ENCODE data around the gene ZBTB7A. TPM values are rescaled to one million over a fixed set of nuclear protein-coding genes. Genes with fewer than 3 reads are reported as not detected.

Gene ZBTB7A
- total RNA-seq, 1 donor from 2014 or later, result 14.5 TPM

DNA sequence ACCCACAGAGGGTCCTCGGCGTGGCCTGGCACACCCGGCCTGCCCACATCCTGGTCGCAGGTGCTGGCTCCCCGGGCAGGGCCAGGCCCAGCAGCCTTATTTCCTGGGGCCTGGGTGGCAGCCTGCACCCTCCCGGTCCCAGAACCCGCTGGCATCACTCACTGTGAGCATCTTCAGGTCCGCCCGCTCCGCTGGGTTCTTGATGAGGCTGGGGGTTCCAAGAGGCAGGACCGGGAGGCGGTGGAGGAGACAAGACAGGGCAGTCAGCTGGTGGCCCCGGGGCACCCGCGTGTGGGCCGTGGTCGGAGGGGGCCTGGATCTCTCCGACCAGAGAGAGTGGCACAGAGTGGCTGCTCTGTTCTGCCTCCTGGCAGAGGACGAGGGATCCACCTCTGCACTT, 27.6 kb upstream of the ZBTB7A start:
- TF ChIP-seq, protein P1, sequence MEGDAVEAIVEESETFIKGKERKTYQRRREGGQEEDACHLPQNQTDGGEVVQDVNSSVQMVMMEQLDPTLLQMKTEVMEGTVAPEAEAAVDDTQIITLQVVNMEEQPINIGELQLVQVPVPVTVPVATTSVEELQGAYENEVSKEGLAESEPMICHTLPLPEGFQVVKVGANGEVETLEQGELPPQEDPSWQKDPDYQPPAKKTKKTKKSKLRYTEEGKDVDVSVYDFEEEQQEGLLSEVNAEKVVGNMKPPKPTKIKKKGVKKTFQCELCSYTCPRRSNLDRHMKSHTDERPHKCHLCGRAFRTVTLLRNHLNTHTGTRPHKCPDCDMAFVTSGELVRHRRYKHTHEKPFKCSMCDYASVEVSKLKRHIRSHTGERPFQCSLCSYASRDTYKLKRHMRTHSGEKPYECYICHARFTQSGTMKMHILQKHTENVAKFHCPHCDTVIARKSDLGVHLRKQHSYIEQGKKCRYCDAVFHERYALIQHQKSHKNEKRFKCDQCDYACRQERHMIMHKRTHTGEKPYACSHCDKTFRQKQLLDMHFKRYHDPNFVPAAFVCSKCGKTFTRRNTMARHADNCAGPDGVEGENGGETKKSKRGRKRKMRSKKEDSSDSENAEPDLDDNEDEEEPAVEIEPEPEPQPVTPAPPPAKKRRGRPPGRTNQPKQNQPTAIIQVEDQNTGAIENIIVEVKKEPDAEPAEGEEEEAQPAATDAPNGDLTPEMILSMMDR (IDR thresholded peaks at IDR 0.05; ENCODE audit: unreplicated experiment), result no peak
- H3K27me3 Mint-ChIP-seq (ENCODE audit: unreplicated experiment), result peaks cover 3% of the 10 kb centered on the region
- no peak overlapping the region for H3K4me3 Mint-ChIP-seq (ENCODE audit: unreplicated experiment)

GRCh38 chr19:4093643-4094175, 27.0 kb upstream of the ZBTB7A start:
- no peaks in the 10 kb centered on the region for H3K4me1 Mint-ChIP-seq (ENCODE audit: unreplicated experiment)
- TF ChIP-seq, protein P1 (IDR thresholded peaks at IDR 0.05; ENCODE audit: unreplicated experiment), result no peak
- no peaks in the 10 kb centered on the region for H3K36me3 Mint-ChIP-seq (ENCODE audit: low read depth, unreplicated experiment)
- no peak for DNase-seq (ENCODE audit: low spot score)
- peak overlapping the region; percentile 37 for H3K4me3 Mint-ChIP-seq (ENCODE audit: unreplicated experiment)
- H3K27me3 Mint-ChIP-seq (ENCODE audit: unreplicated experiment), result peaks cover 3% of the 10 kb centered on the region
- H3K9me3 Mint-ChIP-seq (ENCODE audit: unreplicated experiment), result no peaks in the 10 kb centered on the region
- H3K27ac Mint-ChIP-seq (ENCODE audit: unreplicated experiment), result no peak overlapping the region

More for the DNA sequence above, 27.6 kb upstream of the ZBTB7A start:
- H3K4me1 Mint-ChIP-seq (ENCODE audit: unreplicated experiment), result no peaks in the 10 kb centered on the region
- no peak for DNase-seq (ENCODE audit: low spot score)
- no peak overlapping the region for H3K27ac Mint-ChIP-seq (ENCODE audit: unreplicated experiment)
- H3K36me3 Mint-ChIP-seq (ENCODE audit: low read depth, unreplicated experiment), result no peaks in the 10 kb centered on the region
- H3K9me3 Mint-ChIP-seq (ENCODE audit: unreplicated experiment), result no peaks in the 10 kb centered on the region

GRCh38 chr19:4090356-4091220, 23.9 kb upstream of the ZBTB7A start:
- Mint-ChIP-seq H3K4me1 (ENCODE audit: unreplicated experiment) (no peaks in the 10 kb centered on the region), H3K4me3 (ENCODE audit: unreplicated experiment) (no peak overlapping the region), H3K36me3 (ENCODE audit: low read depth, unreplicated experiment) (no peaks in the 10 kb centered on the region), H3K27me3 (ENCODE audit: unreplicated experiment) (peaks cover 6% of the 10 kb centered on the region), H3K9me3 (ENCODE audit: unreplicated experiment) (no peaks in the 10 kb centered on the region), H3K27ac (ENCODE audit: unreplicated experiment) (no peak overlapping the region)
- no peak for DNase-seq (ENCODE audit: low spot score)
- TF ChIP-seq, protein P1 (IDR thresholded peaks at IDR 0.05; ENCODE audit: unreplicated experiment), result no peak

GRCh38 chr19:4089946-4090345, 23.2 kb upstream of the ZBTB7A start:
- DNase-seq (ENCODE audit: low spot score), result no peak
- H3K4me1 Mint-ChIP-seq (ENCODE audit: unreplicated experiment), result no peaks in the 10 kb centered on the region
- no peaks in the 10 kb centered on the region for H3K36me3 Mint-ChIP-seq (ENCODE audit: low read depth, unreplicated experiment)
- no peak overlapping the region for H3K27ac Mint-ChIP-seq (ENCODE audit: unreplicated experiment)
- no peaks in the 10 kb centered on the region for H3K9me3 Mint-ChIP-seq (ENCODE audit: unreplicated experiment)
- peaks cover 6% of the 10 kb centered on the region for H3K27me3 Mint-ChIP-seq (ENCODE audit: unreplicated experiment)
- H3K4me3 Mint-ChIP-seq (ENCODE audit: unreplicated experiment), result no peak overlapping the region
- TF ChIP-seq, protein P1 (IDR thresholded peaks at IDR 0.05; ENCODE audit: unreplicated experiment), result no peak

DNA sequence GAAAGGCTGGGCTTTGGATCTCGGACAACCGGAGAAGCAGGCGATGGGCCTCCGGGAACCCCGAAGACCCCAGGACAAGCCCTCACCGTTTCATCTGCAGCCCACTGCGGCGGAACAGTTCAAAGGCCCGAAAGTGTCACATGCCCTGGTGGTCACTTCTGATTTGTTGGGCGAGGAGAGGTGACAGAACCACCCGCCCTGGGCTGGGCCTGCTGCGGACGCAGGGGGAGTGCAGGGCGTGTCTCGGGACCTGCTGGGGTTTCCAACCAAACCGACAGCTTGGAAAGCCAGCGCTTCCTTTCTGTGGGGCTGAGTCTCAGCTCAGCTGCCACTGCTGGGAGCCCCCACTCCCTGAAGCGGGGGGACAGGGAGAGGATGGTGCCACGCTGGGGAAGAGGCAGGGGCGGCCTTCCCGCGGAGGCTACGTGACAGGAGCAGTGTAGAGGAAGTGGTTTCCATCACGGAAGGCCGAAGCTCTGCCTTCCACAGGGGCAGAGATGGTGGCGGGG, 22.8 kb upstream of the ZBTB7A start:
- Mint-ChIP-seq H3K27ac (ENCODE audit: unreplicated experiment) (no peak overlapping the region), H3K9me3 (ENCODE audit: unreplicated experiment) (no peaks in the 10 kb centered on the region), H3K4me1 (ENCODE audit: unreplicated experiment) (no peaks in the 10 kb centered on the region), H3K4me3 (ENCODE audit: unreplicated experiment) (no peak overlapping the region), H3K27me3 (ENCODE audit: unreplicated experiment) (peaks cover 8% of the 10 kb centered on the region), H3K36me3 (ENCODE audit: low read depth, unreplicated experiment) (no peaks in the 10 kb centered on the region)
- TF ChIP-seq, protein P1 (IDR thresholded peaks at IDR 0.05; ENCODE audit: unreplicated experiment), result no peak
- DNase-seq (ENCODE audit: low spot score), result no peak
